Parathyroid adenoma (tissue), 2 donors: ENCODE measurements around the gene PRR19.

Source experiments
- H2AFZ ChIP-seq: fragments of 300-600 bp; sonication (generic); one replicate; pipeline ENCODE4 v1.7.0; 2017; ENCODE audit warnings: antibody characterized with exemption, mild to moderate bottlenecking
- H3K27ac ChIP-seq: fragments of 300-600 bp; sonication (generic); one replicate; pipeline ENCODE4 v1.7.0; 2017
- H3K27me3 ChIP-seq: fragments of 300-600 bp; sonication (generic); one replicate; pipeline ENCODE4 v1.7.0; 2017; ENCODE audit warnings: low read length; ENCODE audit not compliant: control insufficient read depth, insufficient read depth
- H3K36me3 ChIP-seq: fragments of 300-600 bp; sonication (generic); one replicate; pipeline ENCODE4 v1.7.0; 2017; ENCODE audit warnings: low read length; ENCODE audit not compliant: control insufficient read depth, insufficient read depth
- H3K4me1 ChIP-seq: fragments of 300-600 bp; sonication (generic); one replicate; pipeline ENCODE4 v1.7.0; 2017; ENCODE audit warnings: control low read depth
- H3K4me2 ChIP-seq: fragments of 300-600 bp; sonication (generic); one replicate; pipeline ENCODE4 v1.7.0; 2017; ENCODE audit warnings: low read length
- H3K4me3 ChIP-seq: fragments of 300-600 bp; sonication (generic); one replicate; pipeline ENCODE4 v1.7.0; 2017; ENCODE audit warnings: low read depth, low read length
- H3K79me2 ChIP-seq: fragments of 300-600 bp; sonication (generic); one replicate; pipeline ENCODE4 v1.7.0; 2017; ENCODE audit warnings: control low read depth
- H3K9ac ChIP-seq: fragments of 300-600 bp; sonication (generic); one replicate; pipeline ENCODE4 v1.7.0; 2017; ENCODE audit warnings: mild to moderate bottlenecking
- H3K9me3 ChIP-seq: fragments of 300-600 bp; sonication (generic); one replicate; pipeline ENCODE4 v1.7.0; 2017; ENCODE audit warnings: low read length; ENCODE audit not compliant: control insufficient read depth
- TF ChIP-seq, protein P1 (sequence below): fragments of 300-600 bp; sonication (generic); IDR thresholded peaks from one replicate; pipeline ENCODE4 v1.7.0; 2017; ENCODE audit warnings: antibody characterized with exemption, mild to moderate bottlenecking
- donor health status: primary hyperparathyroidism.

Gene PRR19

DNA sequence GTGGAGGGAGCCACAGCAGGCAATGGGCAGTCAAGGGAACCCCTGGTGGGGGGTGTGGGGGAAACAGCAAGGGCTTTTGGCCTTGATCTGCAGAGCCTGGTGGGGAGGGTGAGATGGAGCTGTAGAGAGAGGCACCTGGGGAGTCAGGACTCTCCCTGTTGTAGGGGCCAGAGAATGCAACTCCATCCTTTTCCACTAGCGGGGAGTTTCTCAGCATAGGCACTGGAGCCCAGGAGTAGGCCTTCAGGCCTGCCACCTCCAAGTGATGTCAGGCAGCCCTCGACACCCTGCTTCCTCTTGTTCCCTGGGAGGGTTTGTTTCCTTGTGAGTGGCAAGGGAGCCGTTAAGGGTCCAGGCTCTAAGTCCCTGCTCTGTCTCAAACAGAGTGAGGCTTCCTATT, 48.5 kb downstream of the PRR19 start:
- no peaks in the 10 kb centered on the region for H3K27me3 ChIP-seq
- H3K4me3 ChIP-seq: no peak overlapping the region
- no peaks in the 10 kb centered on the region for H3K4me1 ChIP-seq
- no peak overlapping the region for H3K9ac ChIP-seq
- no peaks in the 10 kb centered on the region for H3K36me3 ChIP-seq
- no peak overlapping the region for H3K4me2 ChIP-seq
- H3K79me2 ChIP-seq: peaks cover 3% of the 10 kb centered on the region
- no peaks in the 10 kb centered on the region for H3K9me3 ChIP-seq
- no peak overlapping the region for H3K27ac ChIP-seq
- H2AFZ ChIP-seq: no peak overlapping the region
- TF ChIP-seq, protein P1, sequence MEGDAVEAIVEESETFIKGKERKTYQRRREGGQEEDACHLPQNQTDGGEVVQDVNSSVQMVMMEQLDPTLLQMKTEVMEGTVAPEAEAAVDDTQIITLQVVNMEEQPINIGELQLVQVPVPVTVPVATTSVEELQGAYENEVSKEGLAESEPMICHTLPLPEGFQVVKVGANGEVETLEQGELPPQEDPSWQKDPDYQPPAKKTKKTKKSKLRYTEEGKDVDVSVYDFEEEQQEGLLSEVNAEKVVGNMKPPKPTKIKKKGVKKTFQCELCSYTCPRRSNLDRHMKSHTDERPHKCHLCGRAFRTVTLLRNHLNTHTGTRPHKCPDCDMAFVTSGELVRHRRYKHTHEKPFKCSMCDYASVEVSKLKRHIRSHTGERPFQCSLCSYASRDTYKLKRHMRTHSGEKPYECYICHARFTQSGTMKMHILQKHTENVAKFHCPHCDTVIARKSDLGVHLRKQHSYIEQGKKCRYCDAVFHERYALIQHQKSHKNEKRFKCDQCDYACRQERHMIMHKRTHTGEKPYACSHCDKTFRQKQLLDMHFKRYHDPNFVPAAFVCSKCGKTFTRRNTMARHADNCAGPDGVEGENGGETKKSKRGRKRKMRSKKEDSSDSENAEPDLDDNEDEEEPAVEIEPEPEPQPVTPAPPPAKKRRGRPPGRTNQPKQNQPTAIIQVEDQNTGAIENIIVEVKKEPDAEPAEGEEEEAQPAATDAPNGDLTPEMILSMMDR: no peak

DNA sequence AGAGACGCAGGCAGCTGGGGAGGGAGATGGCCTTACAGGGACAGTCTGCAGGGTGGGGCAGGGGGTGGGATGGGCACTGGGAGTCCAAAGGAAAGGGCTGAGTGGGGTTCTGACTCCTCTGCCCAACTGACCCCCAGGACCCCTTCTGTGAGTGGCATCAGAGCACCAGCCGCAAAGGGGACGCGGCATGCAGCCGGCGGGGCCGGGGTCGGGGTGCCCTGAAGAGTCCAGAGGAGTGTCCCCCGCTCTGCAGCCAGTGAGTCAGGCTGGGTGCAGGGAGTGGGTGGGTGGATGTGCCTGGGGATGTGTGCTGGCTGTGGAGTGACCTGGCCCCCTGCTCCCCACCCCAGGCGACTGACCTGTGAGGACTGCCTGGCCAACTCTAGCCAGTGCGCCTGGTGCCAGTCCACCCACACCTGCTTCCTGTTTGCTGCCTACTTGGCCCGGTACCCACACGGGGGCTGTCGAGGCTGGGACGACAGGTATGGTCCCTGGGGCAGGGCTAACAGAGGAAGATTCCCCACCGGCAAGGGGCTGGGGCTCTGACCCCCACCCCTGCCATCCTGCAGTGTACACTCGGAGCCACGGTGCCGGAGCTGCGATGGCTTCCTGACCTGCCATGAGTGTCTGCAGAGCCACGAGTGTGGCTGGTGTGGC, 49.3 kb downstream of the PRR19 start:
- Histone ChIP-seq H3K36me3 (no peaks in the 10 kb centered on the region), H3K4me1 (no peaks in the 10 kb centered on the region), H3K4me3 (no peak overlapping the region), H3K79me2 (peaks cover 3% of the 10 kb centered on the region), H2AFZ (no peak overlapping the region), H3K9me3 (no peaks in the 10 kb centered on the region), H3K27me3 (no peaks in the 10 kb centered on the region), H3K9ac (no peak overlapping the region), H3K27ac (no peak overlapping the region), H3K4me2 (no peak overlapping the region)
- TF ChIP-seq, protein P1: no peak

- no peaks in the 10 kb centered on the region for H3K36me3 ChIP-seq
- no peak overlapping the region for H3K27ac ChIP-seq
- no peak overlapping the region for H3K9ac ChIP-seq
- no peak overlapping the region for H3K4me2 ChIP-seq
- no peak overlapping the region for H2AFZ ChIP-seq
- H3K79me2 ChIP-seq: peaks cover 3% of the 10 kb centered on the region
- H3K4me3 ChIP-seq: no peak overlapping the region
- H3K9me3 ChIP-seq: no peaks in the 10 kb centered on the region
- TF ChIP-seq, protein P1: no peak
- no peaks in the 10 kb centered on the region for H3K4me1 ChIP-seq
- H3K27me3 ChIP-seq: no peaks in the 10 kb centered on the region
Measured at GRCh38 chr19:42352301-42353259, 50.6 kb downstream of the PRR19 start.

DNA sequence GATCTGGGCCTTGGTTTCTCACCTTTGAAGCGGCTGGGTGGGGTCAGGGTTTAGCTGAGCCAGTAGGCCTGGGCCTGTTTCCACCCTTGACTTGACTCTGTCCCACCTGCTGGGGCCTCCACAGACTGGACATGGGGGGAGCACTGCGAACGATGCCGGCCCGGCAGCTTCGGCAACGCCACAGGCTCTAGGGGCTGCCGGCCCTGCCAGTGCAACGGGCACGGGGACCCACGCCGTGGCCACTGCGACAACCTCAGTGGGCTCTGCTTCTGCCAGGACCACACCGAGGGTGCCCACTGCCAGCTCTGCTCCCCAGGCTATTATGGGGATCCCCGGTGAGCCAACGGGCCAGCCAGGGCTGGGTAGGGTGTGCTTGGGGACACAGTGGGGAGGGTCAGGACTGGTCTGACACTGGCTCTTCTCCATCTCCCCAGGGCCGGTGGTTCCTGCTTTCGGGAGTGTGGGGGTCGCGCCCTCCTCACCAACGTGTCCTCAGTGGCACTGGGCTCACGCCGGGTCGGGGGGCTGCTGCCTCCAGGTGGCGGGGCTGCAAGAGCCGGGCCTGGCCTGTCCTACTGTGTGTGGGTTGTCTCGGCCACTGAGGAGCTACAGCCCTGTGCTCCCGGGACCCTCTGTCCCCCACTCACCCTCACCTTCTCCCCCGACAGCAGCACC, 51.5 kb downstream of the PRR19 start:
- TF ChIP-seq, protein P1: no peak

More for the DNA sequence above, 51.5 kb downstream of the PRR19 start:
- no peaks in the 10 kb centered on the region for H3K27me3 ChIP-seq
- no peak overlapping the region for H3K4me3 ChIP-seq
- peaks cover 3% of the 10 kb centered on the region for H3K79me2 ChIP-seq
- H3K4me1 ChIP-seq: no peaks in the 10 kb centered on the region
- no peaks in the 10 kb centered on the region for H3K36me3 ChIP-seq
- no peak overlapping the region for H3K27ac ChIP-seq
- no peaks in the 10 kb centered on the region for H3K9me3 ChIP-seq
- no peak overlapping the region for H2AFZ ChIP-seq
- H3K9ac ChIP-seq: no peak overlapping the region
- no peak overlapping the region for H3K4me2 ChIP-seq
